SU-DHL-6 (cell line): ENCODE results near the gene ADPRM.

Experiments
- CTCF ChIP-seq: fragments of 200-600 bp; sonication (generic); IDR thresholded peaks from one replicate; pipeline ENCODE4 v1.5.1; 2017; ENCODE audit warnings: antibody characterized with exemption, mild to moderate bottlenecking, low read length, moderate library complexity; ENCODE audit not compliant: insufficient read depth, poor library complexity, severe bottlenecking
- EZH2phosphoT487 ChIP-seq: fragments of 200-600 bp; sonication (generic), shearing (Covaris generic); conservative IDR thresholded peaks from 2 replicates; pipeline ENCODE4 v1.6.1; 2018; ENCODE audit warnings: mild to moderate bottlenecking, antibody characterized with exemption, low read length, moderate library complexity, mixed read lengths

GRCh38 chr17:10657879-10658278 is 39.5 kb upstream of the ADPRM start:
- TF ChIP-seq CTCF (no peak), EZH2phosphoT487 (no peak)
